ENCODE data around the gene DARS2. TPM values are rescaled to one million over a fixed set of nuclear protein-coding genes. Genes with fewer than 3 reads are reported as not detected.
"Not testable (repeated sequence)": the region's sequence is repeated elsewhere in the genome, so short reads cannot be mapped to it uniquely, and the experiment has no call there.

DARS2 gene
- total RNA-seq, 1 donor from 2014 or later, result 17.6 TPM

- not testable (repeated sequence) for DNase-seq
These were observed 37.8 kb downstream of the DARS2 start for GRCh38 chr1:173862146-173862768.

GRCh38 chr1:173862769-173863223 is 38.3 kb downstream of the DARS2 start:
- no peak for DNase-seq

GRCh38 chr1:173863224-173864161 is 39.0 kb downstream of the DARS2 start:
- DNase-seq, result no peak

- DNase-seq, result no peak
These were observed 39.9 kb downstream of the DARS2 start for GRCh38 chr1:173864179-173864867.

GRCh38 chr1:173865468-173866164 is 41.1 kb downstream of the DARS2 start:
- no peak for DNase-seq

GRCh38 chr1:173866413-173867115 is 42.1 kb downstream of the DARS2 start:
- no peak for DNase-seq

GRCh38 chr1:173867141-173867752 is 42.8 kb downstream of the DARS2 start:
- no peak for DNase-seq

GRCh38 chr1:173867753-173868265 is 43.3 kb downstream of the DARS2 start, which contains the start of gene GAS5:
TSS of gene GAS5 (minus strand) at chr1:173867989.
- peak; percentile 100 for DNase-seq

- DNase-seq, result peak; percentile 92
These were observed 44.0 kb downstream of the DARS2 start, which contains the start of gene ZBTB37 for GRCh38 chr1:173868266-173869020. TSS of gene ZBTB37 (plus strand) at chr1:173868380. CDS start at chr1:173870226, 1,846 bp downstream.

GRCh38 chr1:173869021-173869359 is 44.5 kb downstream of the DARS2 start:
- DNase-seq, result no peak

GRCh38 chr1:173870252-173871075 is 46.0 kb downstream of the DARS2 start:
- DNase-seq, result no peak

- no peak for DNase-seq
These were observed 46.6 kb downstream of the DARS2 start for GRCh38 chr1:173871091-173871490.

- DNase-seq, result no peak
These were observed 47.0 kb downstream of the DARS2 start for GRCh38 chr1:173871500-173871899.

GRCh38 chr1:173876732-173877131 is 52.3 kb downstream of the DARS2 start:
- no peak for DNase-seq

- DNase-seq, result no peak
These were observed 53.8 kb downstream of the DARS2 start for GRCh38 chr1:173878251-173878650.

- DNase-seq, result not testable (repeated sequence)
These were observed 56.6 kb downstream of the DARS2 start for GRCh38 chr1:173881117-173881516.

GRCh38 chr1:173884701-173885100 is 60.2 kb downstream of the DARS2 start:
- no peak for DNase-seq

- DNase-seq, result no peak
These were observed 62.5 kb downstream of the DARS2 start for GRCh38 chr1:173886746-173887611.
